HG03175 (cell line): ENCODE results near the gene YJEFN3.

ENCODE experiments used
- ATAC-seq: cut with Tn5 transposase; IDR thresholded peaks from one replicate; pipeline ENCODE4 v1.9.1; 2021; ENCODE audit warnings: mild to moderate bottlenecking, moderate library complexity; ENCODE audit not compliant: unreplicated experiment

The YJEFN3 gene

GRCh38 chr19:19575411-19575810 lies 46.7 kb downstream of the YJEFN3 start:
- ATAC-seq, result no peak

GRCh38 chr19:19578252-19578651 lies 49.5 kb downstream of the YJEFN3 start:
- no peak for ATAC-seq

- no peak for ATAC-seq
Measured at GRCh38 chr19:19579533-19580361, 51.0 kb downstream of the YJEFN3 start.

- ATAC-seq, result no peak
Measured at GRCh38 chr19:19580418-19580817, 51.7 kb downstream of the YJEFN3 start.

- no peak for ATAC-seq
Measured at GRCh38 chr19:19581391-19581790, 52.7 kb downstream of the YJEFN3 start.

- ATAC-seq, result no peak
Measured at GRCh38 chr19:19582471-19582870, 53.8 kb downstream of the YJEFN3 start.

- ATAC-seq, result no peak
Measured at GRCh38 chr19:19584356-19584755, 55.6 kb downstream of the YJEFN3 start.
